Germinal center (tissue), 1 donor: ENCODE data around the gene IPO9.

Experiments used
- DNase-seq: peaks from one replicate; pipeline ENCODE4 v3.0.0; 2012; ENCODE audit warnings: mixed read lengths, low spot score

IPO9 gene

GRCh38 chr1:201906336-201906735 is 77.4 kb downstream of the IPO9 start:
- DNase-seq: no peak

GRCh38 chr1:201907621-201908020 is 78.7 kb downstream of the IPO9 start:
- no peak for DNase-seq

DNA sequence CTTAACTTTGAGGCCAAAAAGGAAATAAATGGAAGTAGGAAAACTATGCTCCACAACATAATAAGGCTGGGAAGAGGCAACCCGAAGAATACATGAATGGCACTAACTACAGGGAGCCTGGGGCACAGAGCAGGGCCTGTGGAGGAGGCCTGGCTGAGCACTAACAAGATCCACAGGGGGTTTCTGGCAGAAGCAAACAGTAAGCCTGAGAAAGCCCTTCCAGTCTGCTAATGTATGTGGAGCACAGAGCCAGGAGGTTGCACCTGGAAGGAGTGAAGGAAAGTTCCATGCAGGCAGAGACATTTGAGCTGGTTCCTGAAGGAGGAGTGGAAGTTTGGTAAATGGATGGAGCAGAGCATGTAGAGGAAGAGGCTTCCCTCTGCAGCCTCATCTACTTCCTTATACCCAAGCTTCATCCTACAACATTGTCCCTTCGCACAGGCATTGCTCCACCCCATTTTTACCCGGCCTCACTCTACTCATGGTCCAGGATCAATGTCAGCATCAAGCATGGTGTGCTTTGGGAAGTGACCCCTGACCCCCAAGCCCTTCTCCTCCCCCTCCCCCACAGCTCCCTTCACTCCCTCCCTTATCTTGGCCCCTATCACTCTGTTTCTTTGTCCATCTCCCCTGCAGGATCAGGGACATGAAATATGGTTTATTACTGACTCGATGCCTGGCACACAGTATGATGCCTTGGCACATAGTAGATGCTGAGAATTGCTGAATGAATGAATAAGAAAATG is 83.0 kb downstream of the IPO9 start:
- no peak for DNase-seq

- DNase-seq: no peak
Observed at GRCh38 chr1:201912832-201913231, 83.9 kb downstream of the IPO9 start.

GRCh38 chr1:201914456-201915235 is 85.7 kb downstream of the IPO9 start:
- no peak for DNase-seq

GRCh38 chr1:201916649-201917249 is 87.8 kb downstream of the IPO9 start:
- no peak for DNase-seq

GRCh38 chr1:201917362-201918033 is 88.5 kb downstream of the IPO9 start:
- no peak for DNase-seq

DNA sequence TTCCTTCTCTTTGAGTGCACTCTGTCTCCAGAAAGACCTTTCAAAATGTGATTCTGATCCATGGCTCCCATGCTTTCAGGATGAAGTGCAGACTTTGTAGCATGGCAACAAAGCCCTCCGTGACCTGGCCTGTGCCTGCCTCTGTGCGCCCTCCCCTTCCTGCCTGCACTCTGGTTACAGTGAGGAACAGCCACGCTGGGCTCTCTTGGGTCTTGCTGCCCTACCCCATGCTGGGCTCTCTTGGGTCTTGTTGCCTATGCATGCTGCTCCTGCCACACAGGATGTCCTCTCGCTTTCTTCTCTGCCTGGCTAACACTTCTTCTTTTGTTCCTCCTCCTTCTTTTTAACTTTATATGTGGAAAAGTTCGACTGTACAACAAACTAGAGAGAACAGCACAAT is 89.4 kb downstream of the IPO9 start:
- no peak for DNase-seq

- DNase-seq: no peak
Observed at GRCh38 chr1:201921952-201922558, 93.1 kb downstream of the IPO9 start.

- no peak for DNase-seq
Observed at GRCh38 chr1:201925301-201925567, 96.3 kb downstream of the IPO9 start.

- no peak for DNase-seq
Observed at GRCh38 chr1:201925981-201926645, 97.2 kb downstream of the IPO9 start.

DNA sequence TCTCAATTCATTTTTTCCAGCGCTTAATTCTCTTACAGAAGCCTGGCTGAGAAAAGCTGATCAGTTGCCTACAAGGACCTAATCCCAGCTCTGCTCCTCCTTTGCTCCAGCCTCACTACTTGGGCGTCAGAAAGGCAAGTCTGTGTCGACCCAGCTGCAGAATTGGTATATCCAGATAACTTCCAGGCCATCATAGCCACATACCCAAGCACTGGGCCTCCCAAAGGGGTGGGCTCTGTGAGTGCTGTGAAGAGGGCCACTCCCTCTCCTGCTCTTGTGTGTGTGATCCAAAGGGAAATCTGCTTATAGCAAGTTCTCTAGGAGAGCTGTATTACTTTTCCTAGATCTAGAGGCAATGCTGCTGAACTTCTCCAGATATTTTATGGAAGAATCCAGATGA is 99.3 kb downstream of the IPO9 start:
- no peak for DNase-seq

- DNase-seq: no peak
Observed at GRCh38 chr1:201930137-201930536, 101.2 kb downstream of the IPO9 start.

GRCh38 chr1:201930803-201931202 is 101.8 kb downstream of the IPO9 start:
- no peak for DNase-seq
